Nephron progenitor cell (in vitro differentiated cells): ENCODE data around the gene AP1M2.

Source experiments
- DNase-seq: peaks from one replicate; pipeline ENCODE4 v3.0.0; 2021
- H3K27ac Mint-ChIP-seq: 2 replicates; pipeline ENCODE4 v1.8.0; 2021; ENCODE audit warnings: mild to moderate bottlenecking, moderate library complexity, mixed read lengths
- H3K27me3 Mint-ChIP-seq: 2 replicates; pipeline ENCODE4 v1.8.0; 2021; ENCODE audit warnings: mild to moderate bottlenecking, low read depth, mixed read lengths; ENCODE audit not compliant: poor library complexity
- H3K36me3 Mint-ChIP-seq: 2 replicates; pipeline ENCODE4 v1.8.0; 2021; ENCODE audit warnings: low read depth, mixed read lengths
- H3K4me1 Mint-ChIP-seq: 2 replicates; pipeline ENCODE4 v1.8.0; 2021; ENCODE audit warnings: mixed read lengths
- H3K4me3 Mint-ChIP-seq: 2 replicates; pipeline ENCODE4 v1.8.0; 2021; ENCODE audit warnings: mild to moderate bottlenecking, moderate library complexity, mixed read lengths
- H3K9me3 Mint-ChIP-seq: 2 replicates; pipeline ENCODE4 v1.8.0; 2021; ENCODE audit warnings: mild to moderate bottlenecking, moderate library complexity, mixed read lengths
- TF ChIP-seq, protein P1 (sequence below): fragments of 200-600 bp; sonication (generic); IDR thresholded peaks from 2 replicates; pipeline ENCODE4 v1.5.0; 2021; ENCODE audit warnings: antibody characterized with exemption

Gene AP1M2

DNA sequence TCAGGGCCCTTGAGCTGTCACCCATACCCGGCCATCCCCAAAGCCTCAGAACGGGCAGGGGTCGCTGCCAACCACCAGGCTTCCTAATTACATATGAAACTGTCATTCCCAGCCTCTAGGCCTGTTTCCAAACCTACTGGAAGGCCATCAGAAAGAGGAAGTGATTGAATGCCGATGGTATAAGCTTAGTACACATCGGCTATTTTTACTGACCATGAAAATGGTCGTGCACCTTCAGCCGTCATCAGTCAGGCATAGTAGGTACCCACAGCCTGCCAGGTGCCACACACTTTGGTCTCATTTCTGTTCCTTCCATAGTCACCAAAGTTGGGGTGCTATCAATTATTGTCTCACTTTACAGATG, 31.5 kb downstream of the AP1M2 start:
- Mint-ChIP-seq H3K27me3 (no peaks in the 10 kb centered on the region), H3K4me3 (no peak overlapping the region), H3K36me3 (peaks cover 58% of the 10 kb centered on the region), H3K9me3 (no peaks in the 10 kb centered on the region), H3K4me1 (no peaks in the 10 kb centered on the region), H3K27ac (no peak overlapping the region)
- TF ChIP-seq, protein P1, sequence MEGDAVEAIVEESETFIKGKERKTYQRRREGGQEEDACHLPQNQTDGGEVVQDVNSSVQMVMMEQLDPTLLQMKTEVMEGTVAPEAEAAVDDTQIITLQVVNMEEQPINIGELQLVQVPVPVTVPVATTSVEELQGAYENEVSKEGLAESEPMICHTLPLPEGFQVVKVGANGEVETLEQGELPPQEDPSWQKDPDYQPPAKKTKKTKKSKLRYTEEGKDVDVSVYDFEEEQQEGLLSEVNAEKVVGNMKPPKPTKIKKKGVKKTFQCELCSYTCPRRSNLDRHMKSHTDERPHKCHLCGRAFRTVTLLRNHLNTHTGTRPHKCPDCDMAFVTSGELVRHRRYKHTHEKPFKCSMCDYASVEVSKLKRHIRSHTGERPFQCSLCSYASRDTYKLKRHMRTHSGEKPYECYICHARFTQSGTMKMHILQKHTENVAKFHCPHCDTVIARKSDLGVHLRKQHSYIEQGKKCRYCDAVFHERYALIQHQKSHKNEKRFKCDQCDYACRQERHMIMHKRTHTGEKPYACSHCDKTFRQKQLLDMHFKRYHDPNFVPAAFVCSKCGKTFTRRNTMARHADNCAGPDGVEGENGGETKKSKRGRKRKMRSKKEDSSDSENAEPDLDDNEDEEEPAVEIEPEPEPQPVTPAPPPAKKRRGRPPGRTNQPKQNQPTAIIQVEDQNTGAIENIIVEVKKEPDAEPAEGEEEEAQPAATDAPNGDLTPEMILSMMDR, result no peak
- no peak for DNase-seq

GRCh38 chr19:10554760-10555609, 32.1 kb downstream of the AP1M2 start:
- Mint-ChIP-seq H3K4me1 (no peaks in the 10 kb centered on the region), H3K27ac (peak overlapping the region; percentile 85), H3K9me3 (no peaks in the 10 kb centered on the region), H3K27me3 (no peaks in the 10 kb centered on the region), H3K36me3 (peaks cover 58% of the 10 kb centered on the region), H3K4me3 (no peak overlapping the region)
- DNase-seq, result no peak
- TF ChIP-seq, protein P1, result no peak

DNA sequence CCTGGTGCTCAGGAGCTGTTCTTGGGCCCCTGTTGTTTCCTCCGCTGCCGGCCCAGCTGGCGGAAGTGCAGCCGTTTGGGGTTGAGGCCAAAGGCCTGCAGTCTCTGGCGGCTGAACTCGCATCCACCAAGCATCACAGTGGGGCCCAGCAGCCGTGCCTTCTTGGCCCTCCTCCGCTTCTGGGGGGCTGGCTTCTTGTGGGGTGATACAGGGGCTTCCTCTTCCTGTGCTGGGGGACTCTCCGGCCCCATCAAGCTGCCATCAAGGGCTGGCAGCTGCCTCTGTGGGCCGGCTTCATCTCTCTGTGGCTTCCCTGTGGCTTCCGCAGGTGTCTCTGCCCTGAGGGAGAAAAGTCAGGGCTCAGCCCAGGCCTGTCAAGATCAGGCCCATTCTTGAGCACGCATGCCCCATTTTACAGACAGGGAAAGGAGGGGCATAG, 33.1 kb downstream of the AP1M2 start:
- TF ChIP-seq, protein P1, result no peak
- Mint-ChIP-seq H3K27me3 (no peaks in the 10 kb centered on the region), H3K9me3 (no peaks in the 10 kb centered on the region), H3K27ac (peak overlapping the region; percentile 85), H3K36me3 (peaks cover 62% of the 10 kb centered on the region), H3K4me1 (no peaks in the 10 kb centered on the region), H3K4me3 (no peak overlapping the region)
- DNase-seq, result no peak

GRCh38 chr19:10553087-10553667, 33.9 kb downstream of the AP1M2 start:
- H3K4me3 Mint-ChIP-seq, result no peak overlapping the region
- TF ChIP-seq, protein P1, result no peak
- no peak for DNase-seq
- no peaks in the 10 kb centered on the region for H3K9me3 Mint-ChIP-seq
- peaks cover 67% of the 10 kb centered on the region for H3K36me3 Mint-ChIP-seq
- H3K4me1 Mint-ChIP-seq, result no peaks in the 10 kb centered on the region
- no peak overlapping the region for H3K27ac Mint-ChIP-seq
- no peaks in the 10 kb centered on the region for H3K27me3 Mint-ChIP-seq

GRCh38 chr19:10552510-10553053, 34.5 kb downstream of the AP1M2 start:
- DNase-seq, result no peak
- no peak overlapping the region for H3K4me3 Mint-ChIP-seq
- no peaks in the 10 kb centered on the region for H3K27me3 Mint-ChIP-seq
- H3K36me3 Mint-ChIP-seq, result peaks cover 65% of the 10 kb centered on the region
- H3K27ac Mint-ChIP-seq, result no peak overlapping the region
- H3K9me3 Mint-ChIP-seq, result no peaks in the 10 kb centered on the region
- TF ChIP-seq, protein P1, result no peak
- no peaks in the 10 kb centered on the region for H3K4me1 Mint-ChIP-seq
